ENCODE results near the gene AMPD3. TPM values are rescaled to one million over a fixed set of nuclear protein-coding genes. Genes with fewer than 3 reads are reported as not detected.

Gene AMPD3
- total RNA-seq, 4 donors from 2014 or later, result 8.7 to 15.2 (median 9.8) TPM

DNA sequence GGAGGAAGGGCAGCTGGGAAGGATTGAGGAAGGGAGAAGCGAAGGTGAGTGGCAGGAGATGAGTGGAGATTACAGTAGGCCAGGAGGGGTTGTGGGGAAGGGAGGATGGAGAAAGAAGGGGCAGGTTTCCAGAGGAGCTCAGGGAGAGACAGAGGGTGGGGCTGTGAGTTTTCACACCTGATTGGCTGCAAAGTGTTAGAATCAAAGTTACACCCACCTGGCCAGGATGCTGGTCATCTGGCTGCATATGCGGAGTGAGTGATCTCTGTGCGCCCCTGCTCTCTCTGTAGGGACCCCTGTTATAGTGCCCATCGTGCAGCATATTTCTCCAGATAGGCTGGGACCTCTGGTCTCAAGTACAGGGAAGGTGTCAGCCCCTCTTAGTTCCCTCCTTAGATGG, 18.3 kb downstream of the AMPD3 start:
- no peaks in the 10 kb centered on the region for H3K27me3 ChIP-seq
- TF ChIP-seq POLR2A (IDR thresholded peaks at IDR 0.05) (no peak), CTCF (IDR thresholded peaks at IDR 0.05) (no peak)
- H3K27ac ChIP-seq, result no peak overlapping the region
- 80 to 86% methylated on average over 4 of the region's 4 CpGs for WGBS, 2 donors
- no peaks in the 10 kb centered on the region for H3K9me3 ChIP-seq
- no peak for DNase-seq
- H3K4me3 ChIP-seq, result no peak overlapping the region
- H3K4me1 ChIP-seq, result peaks cover 0 to 11% (median 0%) of the 10 kb centered on the region in 3 donors
- intact Hi-C loops (cut with DNase I), result no loop called here
- H3K36me3 ChIP-seq, result peaks cover 0 to 2% (median 0%) of the 10 kb centered on the region in 3 donors

- 92 to 100% methylated on average over 1 to 2 of the region's 2 CpGs for WGBS, 2 donors
- no peak for DNase-seq
- intact Hi-C loops (cut with DNase I), result no loop called here
- peaks cover 0 to 16% (median 0%) of the 10 kb centered on the region in 3 donors for H3K4me1 ChIP-seq
- TF ChIP-seq CTCF (IDR thresholded peaks at IDR 0.05) (no peak), POLR2A (IDR thresholded peaks at IDR 0.05) (no peak)
- no peaks in the 10 kb centered on the region for H3K9me3 ChIP-seq
- no peak overlapping the region for H3K4me3 ChIP-seq
- peaks cover 0 to 13% (median 0%) of the 10 kb centered on the region in 3 donors for H3K36me3 ChIP-seq
- H3K27ac ChIP-seq, result no peak overlapping the region
- H3K27me3 ChIP-seq, result no peaks in the 10 kb centered on the region
Measured at GRCh38 chr11:10474551-10474950, 19.5 kb downstream of the AMPD3 start.

GRCh38 chr11:10476342-10476741, 21.3 kb downstream of the AMPD3 start:
- WGBS, 2 donors, result 67 to 71% methylated on average over 1 of the region's 1 CpG
- Histone ChIP-seq H3K27ac (no peak overlapping the region), H3K4me3 (no peak overlapping the region), H3K36me3 (peaks cover 0 to 14% (median 0%) of the 10 kb centered on the region in 3 donors), H3K9me3 (no peaks in the 10 kb centered on the region), H3K4me1 (peaks cover 0 to 16% (median 0%) of the 10 kb centered on the region in 3 donors), H3K27me3 (no peaks in the 10 kb centered on the region)
- intact Hi-C loops (cut with DNase I), result no loop called here
- TF ChIP-seq CTCF (IDR thresholded peaks at IDR 0.05) (no peak), POLR2A (IDR thresholded peaks at IDR 0.05) (no peak)
- DNase-seq, result no peak

DNA sequence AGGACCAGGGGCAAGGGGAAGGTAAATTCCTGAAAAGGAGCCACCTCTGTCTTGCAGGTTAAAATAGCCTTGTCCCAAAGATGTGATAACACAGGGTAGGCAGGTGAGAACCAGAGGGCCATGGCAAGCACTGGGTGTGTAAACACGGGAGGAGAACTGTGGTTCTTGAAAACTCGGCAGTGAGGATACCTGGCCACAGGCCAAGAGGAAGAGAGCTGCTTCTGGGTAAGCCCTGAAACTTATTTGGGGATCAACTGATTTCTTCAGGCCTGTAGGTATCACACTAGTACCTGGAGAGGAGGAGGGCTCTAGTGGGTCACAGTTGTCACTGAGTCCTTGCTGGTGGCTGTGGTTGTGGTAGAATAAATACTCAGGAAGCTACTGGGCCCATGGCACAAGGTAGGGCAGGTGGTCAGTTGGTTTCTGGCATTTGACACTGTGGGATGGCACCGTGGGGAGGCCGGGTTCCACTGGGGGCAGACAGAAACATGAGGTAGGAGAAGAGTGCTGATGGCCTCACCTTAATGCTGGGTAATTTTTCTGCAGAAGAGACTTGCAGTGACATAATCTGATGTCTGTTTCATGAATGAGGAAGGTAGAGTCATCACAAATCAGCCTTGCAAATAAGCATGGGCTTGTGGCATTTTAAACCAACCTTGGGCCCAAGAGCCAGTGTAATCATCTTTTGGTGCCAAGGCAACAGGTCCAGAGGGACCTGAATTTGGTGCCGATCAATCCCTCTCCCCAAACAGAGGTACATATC, 22.0 kb downstream of the AMPD3 start:
- no peak for DNase-seq
- Histone ChIP-seq H3K9me3 (no peaks in the 10 kb centered on the region), H3K27ac (no peak overlapping the region), H3K4me1 (peaks cover 0 to 16% (median 0%) of the 10 kb centered on the region in 3 donors), H3K27me3 (no peaks in the 10 kb centered on the region), H3K4me3 (no peak overlapping the region), H3K36me3 (peaks cover 0 to 22% (median 4%) of the 10 kb centered on the region in 3 donors)
- TF ChIP-seq CTCF (IDR thresholded peaks at IDR 0.05), result no peak
- TF ChIP-seq POLR2A (IDR thresholded peaks at IDR 0.05), result no peak
- intact Hi-C loops (cut with DNase I), result no loop called here
- 55 to 74% methylated on average over 5 of the region's 5 CpGs for WGBS, 2 donors

DNA sequence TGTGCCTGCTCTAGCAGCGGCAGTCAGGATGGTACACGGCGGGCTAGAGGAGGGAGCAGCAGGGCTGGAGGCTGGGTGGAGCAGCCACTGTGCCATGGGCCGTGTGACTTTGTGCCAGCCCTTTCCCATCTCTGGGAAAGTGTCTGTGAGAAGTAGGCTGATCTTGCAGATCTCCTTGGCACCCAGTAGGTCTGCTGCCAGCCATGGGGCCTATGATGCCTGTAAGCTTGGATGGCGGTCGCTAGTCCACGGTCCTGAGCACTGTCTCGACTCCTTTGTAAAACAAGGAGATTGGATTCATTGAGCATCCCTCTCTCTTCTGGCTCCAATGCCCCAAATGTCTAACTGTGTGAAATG, 22.6 kb downstream of the AMPD3 start:
- intact Hi-C loops (cut with DNase I), result no loop called here

More for the DNA sequence above, 22.6 kb downstream of the AMPD3 start:
- peaks cover 0 to 25% (median 4%) of the 10 kb centered on the region in 3 donors for H3K36me3 ChIP-seq
- WGBS, 2 donors, result 92 to 97% methylated on average over 7 to 8 of the region's 8 CpGs
- no peak overlapping the region for H3K27ac ChIP-seq
- H3K4me3 ChIP-seq, result no peak overlapping the region
- DNase-seq, result no peak
- H3K4me1 ChIP-seq, result peaks cover 0 to 16% (median 0%) of the 10 kb centered on the region in 3 donors
- H3K27me3 ChIP-seq, result no peaks in the 10 kb centered on the region
- H3K9me3 ChIP-seq, result no peaks in the 10 kb centered on the region
- no peak for TF ChIP-seq POLR2A (IDR thresholded peaks at IDR 0.05)
- no peak for TF ChIP-seq CTCF (IDR thresholded peaks at IDR 0.05)
